ENCODE data around the gene ARHGAP28.

Gene ARHGAP28

DNA sequence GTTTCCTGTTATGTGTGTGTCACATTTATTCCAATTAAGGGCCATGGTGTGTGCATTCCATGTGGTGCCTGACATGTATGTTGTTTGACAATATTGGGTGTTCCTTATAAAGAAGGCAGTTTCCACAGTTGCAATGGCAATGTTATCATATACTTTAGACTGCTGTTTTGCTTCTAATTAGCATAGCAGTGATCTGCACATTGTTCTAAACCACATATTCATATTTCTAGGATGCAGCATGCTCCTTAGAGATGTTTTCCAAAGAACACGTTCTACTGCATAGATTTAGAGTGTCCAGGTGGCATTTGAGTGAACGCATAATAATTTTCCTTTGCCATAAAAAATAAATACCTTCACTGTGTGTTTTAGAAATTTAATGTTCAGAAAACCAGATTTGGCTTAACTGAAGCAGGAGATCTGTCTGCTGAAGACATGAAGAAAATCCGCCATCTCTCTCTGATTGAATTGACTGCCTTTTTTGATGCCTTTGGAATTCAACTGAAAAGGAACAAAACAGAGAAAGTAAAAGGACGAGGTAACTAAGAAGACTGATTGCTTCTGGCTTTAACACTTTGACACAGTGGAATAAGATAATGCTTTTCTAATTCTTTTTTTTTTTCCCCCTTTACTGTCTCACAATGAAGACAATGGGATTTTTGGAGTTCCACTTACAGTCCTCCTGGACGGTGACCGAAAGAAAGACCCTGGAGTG, 143.7 kb downstream of the ARHGAP28 start:
- no peak for DNase-seq (ENCODE audit: low read depth)

DNA sequence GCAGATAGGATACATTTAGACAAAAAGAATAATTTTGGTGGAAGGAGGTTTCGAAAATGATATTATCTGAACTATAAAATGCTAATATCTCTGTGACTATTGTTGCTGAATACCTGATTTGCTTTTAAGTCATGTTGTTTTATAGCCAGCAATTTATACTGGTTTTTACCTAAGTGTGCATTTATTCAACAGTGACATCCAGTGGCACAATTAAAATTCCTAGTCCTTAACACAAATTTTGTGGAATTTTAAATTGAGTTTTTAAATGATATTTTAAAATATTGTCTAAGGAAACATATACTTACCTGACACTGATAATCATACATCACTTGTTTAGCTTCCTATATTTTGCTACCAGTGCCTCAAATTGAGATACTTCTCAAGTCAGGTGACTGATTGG, 144.8 kb downstream of the ARHGAP28 start:
- no peak for DNase-seq (ENCODE audit: low read depth)

DNA sequence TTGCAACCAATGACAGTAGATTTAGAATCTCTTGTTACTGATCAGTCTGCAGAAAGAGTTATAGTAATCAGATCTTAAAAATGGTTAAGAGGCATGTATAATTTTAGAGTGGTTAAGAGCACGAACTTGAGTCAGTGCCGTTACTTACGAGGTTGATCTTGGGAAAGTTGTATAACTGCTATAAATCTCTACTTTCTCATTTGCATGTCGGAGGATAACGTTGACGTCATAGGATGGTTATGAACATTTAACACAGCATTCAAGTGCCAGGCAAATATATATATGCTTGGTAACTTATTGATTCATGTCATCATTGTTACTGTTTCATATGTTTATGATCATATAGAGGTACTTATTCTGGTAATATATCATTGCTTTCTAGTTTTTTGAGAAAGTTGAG, 146.2 kb downstream of the ARHGAP28 start:
- no peak for DNase-seq (ENCODE audit: low read depth)

DNA sequence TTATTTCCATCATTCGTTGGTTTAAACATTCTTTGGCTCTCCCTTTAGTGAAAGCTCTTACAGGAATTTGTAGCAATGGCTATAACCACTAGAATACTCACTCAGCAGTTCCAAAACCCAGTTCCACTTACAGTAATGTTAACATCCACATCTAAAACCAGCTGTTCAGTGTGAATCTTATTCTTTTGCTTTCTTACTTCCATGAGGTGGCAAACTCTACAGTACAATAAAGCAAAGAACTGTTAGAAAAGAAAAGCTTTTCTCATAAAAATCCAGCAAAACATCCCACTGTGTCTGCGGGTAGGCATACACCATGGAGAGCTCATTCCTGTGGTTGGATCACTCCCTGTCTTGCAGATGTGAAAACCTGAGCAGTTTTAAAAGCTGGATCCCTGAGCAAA, 147.1 kb downstream of the ARHGAP28 start:
- no peak for DNase-seq (ENCODE audit: low read depth)

DNA sequence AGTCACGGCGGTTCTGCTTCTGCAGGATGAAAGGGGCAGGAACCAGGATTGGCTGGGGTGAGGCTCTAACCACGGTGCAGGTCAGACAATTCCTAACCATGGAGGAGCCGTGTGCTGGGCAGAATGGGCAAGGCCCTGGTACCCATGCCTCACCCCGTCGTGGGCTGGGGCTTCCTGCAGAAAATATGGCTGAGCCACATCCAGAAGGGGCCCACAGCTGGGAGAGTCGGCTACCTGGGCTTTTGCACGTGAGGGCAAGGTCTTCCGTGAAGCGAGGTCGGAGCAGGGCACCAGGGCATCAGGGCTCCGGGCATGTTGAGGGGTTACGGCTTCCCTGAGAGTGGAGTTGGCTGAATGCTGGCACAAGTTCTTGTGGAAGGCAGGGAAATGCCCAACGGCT, 147.8 kb downstream of the ARHGAP28 start:
- DNase-seq (ENCODE audit: low read depth), result no peak

DNA sequence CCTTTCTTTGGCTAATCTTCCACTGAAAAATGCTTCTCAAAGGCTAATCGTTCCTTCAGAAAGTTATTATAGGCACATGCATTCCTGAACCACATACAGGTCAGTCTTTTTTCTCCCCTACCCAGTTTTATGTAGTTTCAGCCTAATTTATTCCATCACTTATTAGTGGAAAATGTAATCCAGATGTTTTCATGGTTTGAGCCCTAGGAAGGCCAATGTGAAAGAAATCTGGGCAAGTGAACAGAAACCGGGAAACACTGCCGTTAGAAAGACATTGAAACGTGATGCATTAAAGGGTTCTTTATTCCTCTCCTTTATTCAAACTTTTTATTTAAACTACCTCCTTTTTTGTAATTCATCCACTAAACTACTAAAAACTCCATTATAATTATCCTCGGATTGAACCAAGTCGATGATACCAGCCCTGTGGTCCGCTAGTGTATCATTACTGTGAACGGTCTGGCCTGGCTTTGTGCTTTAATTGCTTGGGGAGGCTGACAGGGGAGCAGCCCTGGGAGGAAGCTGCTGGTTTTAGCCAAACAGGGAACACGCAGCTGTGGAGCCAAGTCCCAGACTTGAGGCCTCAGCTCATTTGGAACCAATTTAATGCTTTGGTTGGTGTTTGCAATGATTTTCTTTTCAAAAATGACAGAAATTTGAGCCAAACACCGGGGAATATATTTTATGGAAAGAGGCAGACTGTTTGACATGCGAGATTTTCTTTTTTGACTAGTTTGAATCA, 149.2 kb downstream of the ARHGAP28 start:
- DNase-seq (ENCODE audit: low read depth), result no peak

DNA sequence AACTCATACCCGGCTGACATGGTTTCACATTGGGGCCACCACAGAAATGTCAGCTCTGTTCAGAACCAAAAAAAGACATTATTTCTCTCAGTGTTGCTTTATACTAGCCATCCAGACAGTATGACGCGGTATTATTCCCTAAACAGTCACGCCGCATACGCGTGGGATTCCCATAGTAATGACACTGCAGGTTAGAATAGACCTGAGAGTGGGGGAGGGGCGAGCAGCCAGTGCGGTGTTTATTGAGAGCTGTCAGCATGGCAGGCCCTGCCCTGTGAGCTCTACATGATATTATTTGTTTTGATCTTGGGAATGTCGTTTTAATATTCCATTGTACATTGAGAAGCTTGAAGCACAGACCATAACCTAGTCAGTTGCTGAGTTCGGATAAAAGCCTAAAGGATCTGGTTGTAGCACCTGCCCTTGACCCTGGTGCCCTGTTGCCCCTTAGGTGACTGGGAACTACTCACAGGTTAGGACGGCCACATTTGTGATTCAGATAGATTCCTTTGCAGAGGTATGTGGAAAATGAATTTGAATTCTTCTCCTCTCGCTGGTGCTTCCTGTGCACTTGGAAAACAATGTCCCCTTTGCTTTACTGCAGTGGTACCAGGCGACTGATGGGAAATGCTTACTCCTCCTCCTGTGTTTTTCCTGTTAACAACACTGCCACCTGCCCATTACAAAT, 150.1 kb downstream of the ARHGAP28 start:
- DNase-seq (ENCODE audit: low read depth), result no peak

DNA sequence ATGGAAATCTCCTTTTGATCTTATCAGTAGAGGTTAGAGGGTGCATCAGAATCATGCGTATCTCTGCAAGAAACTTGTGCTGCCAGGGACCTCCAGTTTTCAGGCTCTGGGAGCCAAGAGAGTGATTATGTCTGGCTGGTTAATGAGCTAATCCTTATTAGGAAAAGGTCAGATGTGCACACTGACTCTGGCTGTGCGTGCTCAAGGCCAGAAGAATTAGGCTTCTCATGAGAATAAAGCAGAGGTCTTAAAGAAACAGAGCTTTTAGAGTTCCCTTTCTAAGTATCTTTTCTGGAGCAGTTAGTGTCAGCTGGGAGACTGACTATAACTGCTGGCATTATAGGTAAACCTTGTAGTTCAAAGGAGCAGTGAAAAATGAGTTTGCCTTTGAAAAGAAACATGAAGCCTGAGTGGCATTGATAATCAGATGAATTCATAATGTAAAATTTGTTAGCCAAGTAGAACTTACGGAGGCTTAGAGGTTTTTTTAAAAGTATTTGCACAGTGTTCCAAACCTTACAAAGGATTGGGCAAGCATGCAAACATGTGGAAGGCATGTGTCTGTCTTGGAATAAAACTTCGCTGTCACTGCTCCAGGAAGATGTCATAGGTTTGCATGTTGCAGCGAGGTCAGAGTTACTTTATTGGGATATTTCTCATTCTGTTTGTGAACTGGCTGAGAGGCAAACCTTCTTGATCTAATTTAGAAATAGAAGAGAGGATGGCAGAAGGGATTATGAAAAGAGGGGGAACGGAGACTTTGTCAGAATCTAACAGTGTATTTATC, 151.7 kb downstream of the ARHGAP28 start:
- DNase-seq (ENCODE audit: low read depth), result no peak

DNA sequence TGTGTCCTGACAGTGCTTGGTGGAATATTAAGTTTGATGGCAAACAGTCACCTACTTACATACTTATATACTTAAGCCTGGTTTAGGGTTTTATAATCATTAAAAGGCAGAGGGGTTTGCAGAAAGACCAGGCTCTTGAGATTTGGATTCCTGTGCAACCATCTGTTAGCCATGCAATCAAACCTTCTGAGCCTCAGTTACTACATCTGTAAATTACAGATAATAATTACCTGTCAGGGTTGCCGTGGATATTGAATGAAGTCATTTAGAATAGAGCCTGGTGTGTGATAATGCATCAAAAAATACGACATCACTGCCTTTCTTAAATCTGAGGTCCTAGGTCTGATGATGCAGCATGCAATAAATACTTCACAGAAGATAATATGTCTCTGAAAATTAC, 152.9 kb downstream of the ARHGAP28 start:
- no peak for DNase-seq (ENCODE audit: low read depth)

DNA sequence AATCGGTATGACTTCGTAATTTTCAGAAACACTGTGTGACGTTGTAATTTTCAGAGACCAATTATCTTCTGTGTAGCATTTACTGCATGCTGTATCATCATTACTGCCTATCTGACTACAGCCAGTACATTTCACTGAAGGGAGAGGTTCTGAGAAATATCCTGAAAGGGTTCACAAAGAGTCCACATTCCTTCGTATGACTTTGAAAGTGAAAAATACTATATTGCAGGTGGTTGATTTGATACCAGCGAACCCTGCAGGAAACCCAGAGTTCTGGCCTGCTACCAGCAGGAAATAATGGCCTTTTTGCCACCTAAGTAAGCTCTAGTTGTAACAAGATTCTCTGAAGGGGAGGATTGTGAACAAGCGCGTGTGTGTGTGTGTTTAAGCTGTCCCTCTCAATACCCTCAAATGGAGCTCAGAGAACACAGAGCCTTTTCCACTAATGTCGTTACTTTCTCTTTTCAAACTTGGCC, 155.5 kb downstream of the ARHGAP28 start:
- no peak for DNase-seq (ENCODE audit: low read depth)

DNA sequence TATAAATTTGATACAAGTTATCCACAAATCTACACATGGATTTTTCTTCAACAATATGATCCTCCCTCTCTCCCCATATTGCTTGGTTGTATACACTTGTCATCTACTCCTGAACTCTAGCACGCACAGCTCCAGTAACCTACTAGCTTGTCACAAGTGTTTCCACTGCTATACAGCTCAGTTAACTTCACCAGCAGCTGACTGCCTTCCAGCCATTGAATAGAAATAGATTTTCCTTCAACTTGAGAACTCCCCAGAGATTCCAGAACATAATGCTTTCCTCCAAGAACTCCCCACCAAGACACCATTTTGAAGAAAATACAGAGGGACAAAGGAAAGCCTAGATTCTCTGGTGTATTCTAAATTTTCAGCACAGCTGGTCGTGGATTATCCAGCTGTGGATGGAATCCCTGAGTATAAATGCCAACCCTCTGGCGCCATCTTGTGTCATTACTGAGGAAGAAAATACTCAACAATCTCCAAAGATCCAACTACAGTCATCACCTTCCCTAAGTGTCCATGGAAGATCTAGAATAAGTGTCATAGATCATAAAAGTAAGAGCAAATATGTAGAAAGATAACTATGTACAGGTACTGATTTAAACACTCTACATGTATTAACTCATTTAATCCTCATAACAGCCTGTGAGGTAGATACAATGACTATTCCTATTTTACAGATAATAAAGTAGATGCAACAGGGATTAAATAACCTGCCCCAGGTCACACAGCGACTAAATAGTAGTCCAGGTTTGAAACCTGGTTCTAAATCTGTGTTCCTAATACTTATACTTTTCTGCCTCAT, 156.7 kb downstream of the ARHGAP28 start:
- DNase-seq (ENCODE audit: low read depth), result no peak

DNA sequence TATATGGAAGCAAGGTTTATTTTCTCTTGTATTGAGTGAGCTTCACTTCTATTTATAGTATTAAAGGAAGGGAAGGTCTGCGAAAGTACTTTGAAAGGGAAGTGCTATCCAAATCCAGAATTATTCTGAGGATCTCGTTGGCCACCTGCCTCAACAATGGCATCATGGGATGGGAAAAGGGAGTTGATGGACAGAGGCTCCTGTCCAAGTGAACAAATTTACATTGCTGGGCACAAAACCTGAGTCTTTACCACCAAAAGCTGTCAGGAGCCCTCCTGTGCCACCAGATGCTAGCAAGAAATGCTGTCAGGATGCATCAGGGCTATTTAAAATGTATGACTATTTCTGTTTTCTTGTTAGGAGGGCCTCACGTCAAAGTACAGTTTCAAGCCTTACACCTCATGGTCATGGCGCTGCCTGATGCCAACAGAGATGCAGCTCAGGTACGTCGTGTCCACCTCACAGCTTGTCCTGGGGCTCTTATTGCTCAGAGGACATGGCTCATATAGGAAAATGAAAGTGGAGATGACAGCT, 157.3 kb downstream of the ARHGAP28 start:
- DNase-seq (ENCODE audit: low read depth), result no peak

DNA sequence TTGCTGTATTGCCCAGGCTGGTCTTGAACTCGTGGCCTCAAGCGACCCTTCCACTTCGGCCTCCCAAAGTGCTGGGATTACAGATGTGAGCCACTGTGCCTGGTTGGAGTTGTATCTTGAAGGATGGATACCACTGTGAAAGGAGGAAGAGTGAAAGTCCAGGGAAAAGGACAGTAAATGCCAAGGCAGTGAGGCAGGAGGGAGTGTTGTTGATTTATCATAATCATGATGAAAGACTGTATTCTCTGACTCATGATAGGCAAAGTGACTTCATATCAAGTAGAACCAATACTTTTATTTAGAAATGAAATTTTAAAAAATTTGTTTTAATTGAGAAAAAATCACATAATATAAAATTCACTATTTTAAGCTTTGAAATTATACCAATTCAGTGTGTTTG, 162.3 kb downstream of the ARHGAP28 start:
- DNase-seq (ENCODE audit: low read depth), result no peak

DNA sequence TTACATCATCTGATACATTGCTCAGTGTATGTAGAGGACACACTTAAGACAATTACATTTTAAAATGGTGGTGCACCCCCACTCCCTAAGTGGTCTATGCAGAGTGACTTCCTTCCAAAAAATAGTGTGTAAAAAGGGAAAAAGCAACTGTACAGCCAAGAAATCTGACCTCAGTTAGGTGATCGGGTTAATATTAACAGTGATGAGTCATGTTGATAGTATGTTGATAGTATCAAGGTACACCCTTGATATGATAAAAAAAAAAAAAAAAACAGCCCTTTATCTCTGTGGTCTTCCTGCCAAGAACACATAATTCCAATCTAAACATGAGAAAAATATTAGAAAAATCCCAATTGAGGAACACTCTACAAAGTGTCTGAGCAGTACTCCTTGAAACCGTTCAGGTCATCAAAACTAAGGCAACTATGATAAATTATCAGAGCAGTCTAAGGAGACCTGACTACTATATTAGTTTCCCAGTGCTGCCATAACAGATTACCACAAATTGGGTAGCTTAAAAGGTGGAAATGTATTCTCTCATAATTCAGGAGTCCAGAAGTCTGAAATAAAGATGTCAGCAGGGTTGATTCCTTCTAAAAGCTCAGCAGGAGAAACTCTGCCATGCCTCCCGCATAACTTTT, 171.9 kb downstream of the ARHGAP28 start:
- DNase-seq (ENCODE audit: low read depth), result no peak

DNA sequence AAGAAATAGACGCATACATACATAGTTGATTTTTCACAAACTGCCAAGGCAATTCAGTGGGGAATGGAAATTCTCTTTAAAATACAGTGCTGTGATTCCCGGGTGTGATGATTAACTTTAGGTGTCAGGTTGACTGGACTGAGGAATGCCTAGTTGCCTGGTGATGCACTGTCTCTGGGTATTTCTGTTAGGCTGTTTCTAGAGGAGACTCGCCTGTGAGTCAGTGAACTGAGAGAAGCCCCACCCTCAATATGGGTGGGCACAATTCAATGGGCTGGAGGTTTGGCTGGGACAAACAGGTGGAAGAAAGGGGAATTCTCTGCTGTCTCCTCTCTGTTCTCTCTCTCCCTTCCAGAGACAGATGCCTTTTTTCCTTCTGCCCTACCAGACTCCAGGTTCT, 187.6 kb downstream of the ARHGAP28 start:
- no peak for DNase-seq (ENCODE audit: low read depth)

DNA sequence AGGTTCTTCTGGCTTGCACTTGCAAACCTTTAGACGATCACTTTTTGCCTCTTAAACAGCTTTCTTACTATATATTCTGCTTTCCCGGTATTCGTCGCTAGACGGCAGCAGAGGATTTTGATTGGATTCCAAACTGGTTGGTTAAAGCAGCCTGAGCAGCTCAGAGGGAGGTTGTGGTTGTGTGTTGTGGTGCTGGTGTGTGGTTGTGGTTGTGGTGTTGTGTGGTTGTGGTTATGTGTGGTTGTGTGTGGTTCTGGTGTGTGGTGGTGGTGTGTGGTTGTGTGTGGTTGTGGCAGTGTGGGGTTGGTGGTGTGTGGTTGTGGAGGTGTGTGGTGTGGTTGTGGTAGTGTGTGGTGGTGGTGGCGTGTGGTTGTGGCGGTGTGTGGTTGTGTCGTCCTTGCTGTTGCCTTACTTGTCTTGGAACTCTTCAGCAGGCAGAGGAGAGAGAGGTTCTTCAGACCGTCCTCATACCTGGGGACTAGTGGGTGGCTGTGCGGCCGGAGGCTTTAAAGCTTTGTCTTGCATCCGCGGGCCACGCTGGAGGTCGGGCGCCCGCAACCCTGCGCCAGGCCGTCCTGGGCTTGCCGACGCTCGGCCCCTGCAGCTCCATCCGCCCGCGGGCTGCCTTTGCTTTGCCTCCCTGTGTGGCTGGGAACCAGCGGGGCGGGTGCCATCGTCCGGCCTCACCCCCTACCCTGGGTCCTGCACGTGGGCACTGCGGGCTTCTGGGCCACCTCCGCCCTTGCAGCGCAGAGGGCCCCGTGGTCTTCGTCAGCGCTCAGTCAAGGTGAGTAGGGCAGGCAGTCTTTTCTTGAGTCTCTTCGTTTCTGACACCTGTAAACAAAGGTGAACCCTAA, 190.8 kb downstream of the ARHGAP28 start:
- DNase-seq (ENCODE audit: low read depth), result no peak

DNA sequence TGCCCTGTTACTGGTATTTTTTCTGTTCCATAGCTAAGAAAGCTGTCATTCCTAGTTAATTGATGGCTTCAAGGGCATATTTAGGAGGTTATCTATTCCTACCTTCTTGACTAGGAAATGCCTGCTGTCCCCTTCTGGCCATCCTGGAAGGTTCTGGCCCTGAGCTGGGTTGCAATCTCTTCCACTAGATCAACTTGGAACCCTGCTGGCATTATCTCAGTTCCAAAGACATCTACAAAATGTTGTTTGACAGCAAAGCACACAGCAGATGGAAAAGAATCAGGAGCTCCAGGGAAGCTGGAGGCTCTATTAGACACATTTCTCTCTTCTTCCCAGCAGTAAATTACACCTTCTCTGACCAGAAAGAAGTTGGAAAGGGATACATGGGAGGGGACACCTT, 192.1 kb downstream of the ARHGAP28 start:
- no peak for DNase-seq (ENCODE audit: low read depth)

DNA sequence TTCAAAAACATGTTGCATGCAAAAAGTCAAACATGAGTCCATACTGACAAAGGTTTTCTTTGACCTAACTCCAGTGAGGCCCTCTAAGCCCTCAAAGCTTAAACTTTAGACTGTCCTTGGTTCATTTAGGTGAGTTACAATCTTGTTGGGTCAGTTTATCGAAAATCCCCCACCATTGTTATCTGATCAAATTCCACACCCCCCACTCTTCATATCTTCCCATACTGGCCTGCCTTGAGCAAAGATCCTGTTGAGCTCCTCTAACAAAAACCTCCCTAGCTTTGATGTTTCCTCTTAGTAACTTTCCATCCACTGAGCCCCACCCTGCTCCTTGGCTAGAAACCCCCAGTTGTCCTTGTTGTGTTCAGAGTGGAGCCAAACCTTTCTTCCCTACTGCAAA, 193.7 kb downstream of the ARHGAP28 start:
- no peak for DNase-seq (ENCODE audit: low read depth)

DNA sequence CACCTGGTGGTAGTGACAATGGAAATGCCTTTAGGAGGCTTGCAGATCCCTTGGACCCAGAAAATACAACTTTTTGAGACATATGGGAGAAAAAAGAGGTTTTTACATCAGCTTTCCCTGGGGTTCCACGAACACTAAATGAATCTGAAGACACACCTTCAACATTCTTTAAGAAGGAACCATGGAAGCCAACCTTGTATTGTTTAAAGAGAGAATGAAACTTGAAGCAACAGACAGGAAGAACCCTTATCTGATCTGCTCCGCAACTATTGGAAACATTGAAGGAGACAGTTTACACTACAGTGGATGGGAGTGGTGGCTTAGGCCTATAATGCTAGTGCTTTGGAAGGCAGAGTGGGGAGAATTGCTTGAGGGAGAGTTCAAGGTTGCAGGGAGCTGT, 197.6 kb downstream of the ARHGAP28 start:
- DNase-seq (ENCODE audit: low read depth), result no peak

DNA sequence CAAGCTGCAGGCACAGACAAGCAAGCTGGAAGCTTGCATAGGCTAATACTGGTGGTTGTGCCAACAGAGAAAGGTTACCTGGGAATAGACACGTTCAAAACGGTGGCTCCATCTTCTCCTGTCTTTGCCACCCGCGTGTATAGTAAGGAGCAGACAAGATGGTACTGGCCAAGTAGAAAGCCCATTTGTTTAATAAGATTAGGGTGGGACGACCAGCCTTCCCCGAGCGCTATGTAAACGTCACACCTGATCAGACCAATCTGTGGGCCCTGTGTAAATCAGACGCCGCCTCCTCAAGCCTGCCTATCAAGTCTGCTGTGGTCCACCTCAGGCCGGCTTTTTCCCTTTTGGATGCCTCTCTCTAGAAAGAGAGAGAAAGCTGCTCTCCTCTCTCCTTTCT, 198.8 kb downstream of the ARHGAP28 start:
- no peak for DNase-seq (ENCODE audit: low read depth)

Measured in CMK (cell line).